Heart right ventricle (tissue), 16 donors: ENCODE data around the gene GNLY. TPM values are rescaled to one million over a fixed set of nuclear protein-coding genes. Genes with fewer than 3 reads are reported as not detected.

Experiments used
- ATAC-seq, 8 donors: fragments of 200-7000 bp; cut with Tn5 transposase; one replicate each; pipeline ENCODE4 v1.9.1; 2020; ENCODE audit warnings: mild to moderate bottlenecking in 8 of 8, moderate library complexity in 8 of 8, moderate number of reproducible peaks in 1 of 8
- DNase-seq, 2 donors: peaks; one replicate each; pipeline ENCODE4 v3.0.0-alpha.2; 2020
- H3K27ac ChIP-seq, 10 donors: fragments of 200-600 bp; sonication (generic) in 2 of 10; one replicate each; pipeline versions ENCODE4 v1.5.0 to v1.8.0; 2020 to 2022; ENCODE audit warnings: mild to moderate bottlenecking in 3 of 10
- H3K27me3 ChIP-seq, 7 donors: fragments of 200-600 bp; one replicate each; pipeline ENCODE4 v1.8.0; 2021 to 2022; ENCODE audit warnings: mild to moderate bottlenecking in 2 of 7
- H3K36me3 ChIP-seq, 9 donors: fragments of 200-600 bp; sonication (generic) in 1 of 9; one replicate each; pipeline versions ENCODE4 v1.5.0 to v1.8.0; 2020 to 2022; ENCODE audit warnings: mild to moderate bottlenecking in 2 of 9
- H3K4me1 ChIP-seq, 9 donors: fragments of 200-600 bp; sonication (generic) in 1 of 9; one replicate each; pipeline versions ENCODE4 v1.5.0 to v1.8.0; 2020 to 2022; ENCODE audit warnings: mild to moderate bottlenecking in 4 of 9
- H3K4me3 ChIP-seq, 10 donors: fragments of 200-600 bp; sonication (generic) in 2 of 10; one replicate each; pipeline versions ENCODE4 v1.5.0 to v1.8.0; 2020 to 2022; ENCODE audit warnings: mild to moderate bottlenecking in 7 of 10, moderate library complexity in 2 of 10
- H3K9me3 ChIP-seq, 11 donors: fragments of 200-600 bp in 10 of 11; sonication (generic) in 2 of 11; one replicate each; pipeline versions ENCODE4 v1.5.0 to v1.8.0; 2013 to 2022; ENCODE audit warnings: mild to moderate bottlenecking in 2 of 11, control low read depth in 1 of 11, moderate library complexity in 1 of 11
- WGBS, 2 donors: extraction: QIAGEN DNeasy Blood & Tissue Kit; methylation state at CpG; one replicate each; pipeline ENCODE4 v1.1.7; 2013; ENCODE audit warnings: inconsistent platforms in 1 of 2; 5-methylcytosine and 5-hydroxymethylcytosine counted together
- intact Hi-C, 10 donors: fragments of 100-400 bp; cut with DNase I; formaldehyde crosslinking; loops; one replicate each; pipeline versions ENCODE4 v1.11.1 to v1.14.2; 2022
- polyA plus RNA-seq, 2 donors: library from polyadenylated mRNA; stranded (reverse); fragments of 200-250 nt; gene quantifications; one replicate each; pipeline ENCODE4 v1.2.3, GENCODE V29; 2013
- total RNA-seq, 10 donors: library from RNA; stranded (reverse); fragmentation: NEBNext Ultra II Directional in 3 of 10; extraction: Animal tissue kit (Norgen Biotek cat#: 25700) in 3 of 10; gene quantifications; one replicate each; pipeline versions ENCODE4 v1.2.1 to v1.2.4, GENCODE V29; 2021 to 2023
- TF ChIP-seq, protein P1 (sequence below), 9 donors: fragments of 200-600 bp; sonication (generic) in 2 of 9; IDR thresholded peaks; one replicate each; pipeline versions ENCODE4 v1.5.0 to v1.8.0; 2021 to 2022; ENCODE audit warnings: antibody characterized with exemption in 9 of 9, mild to moderate bottlenecking in 5 of 9, moderate library complexity in 1 of 9
- donor health status: Arrhythmogenic right ventricular cardiomyopathy.
- donor health status: ischemic (EF 13 %, LVEDD 7.1; RV severe dilation, severe dysfunction).
- donor health status: healthy with polysubstance abuse.
- donor health status: DM: no; HTN: yes; CAD: no.
- donor health status: DM: no; HTN: no; CAD: no.
- donor health status: ischemic (EF 25% LVEDD 6.9; RV normal size, moderate dysfunction).
- donor health status: ischemic (EF 25% LVEDD 5.7; RV mildly dilated, moderate dysfunction).
- donor health status: healthy.
- donor health status: DM: yes; HTN: yes; CAD: no.
- donor health status: Ischemic cardiomyopathy.
- donor health status: ischemic (EF 35%, LVEDD 5.7; RV mildly dilated, moderate dysfunction).
- donor health status: nonischemic (EF 11% LVEDD 7.7; RV severe dilation, severe dysfunction).
- donor health status: DM: yes; HTN: yes; CAD: no.
- donor health status: PGD.
- donor health status: ischemic (EF 29% LVEDD 5.4; RV normal size, mild dysfunction).
- donor health status: nonischemic (EF 23%, LVEDD 6.1; RV moderate dilation, normal function).

GNLY gene
- total and polyA plus RNA-seq, 12 donors = 0.17 to 43.2 (median 1.2) TPM

DNA sequence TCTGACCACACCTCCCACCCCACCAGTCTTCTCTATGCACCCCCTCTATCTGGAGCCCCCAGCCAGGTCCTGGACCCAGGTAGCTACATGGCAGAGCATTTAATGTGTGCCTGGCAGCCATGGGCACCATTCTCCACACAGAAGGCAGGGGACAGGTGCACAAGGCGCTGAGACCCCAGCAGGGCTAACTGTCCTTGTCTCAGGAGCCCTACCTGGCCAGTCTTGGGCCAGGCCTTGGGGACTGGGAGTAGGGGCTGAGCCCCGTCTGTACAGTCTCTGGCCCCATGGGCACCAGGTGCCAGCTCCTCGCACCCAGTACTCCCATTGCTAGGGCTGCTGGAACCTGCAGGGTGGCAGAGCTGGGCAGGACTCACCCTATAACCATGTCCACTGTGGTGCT is 2.9 kb downstream of the GNLY start:
- Histone ChIP-seq H3K27ac (no peak overlapping the region), H3K4me1 (peaks cover 0 to 21% (median 0%) of the 10 kb centered on the region in 9 donors), H3K9me3 (no peaks in the 10 kb centered on the region), H3K4me3 (peak overlapping the region in 1 of 10 donors; percentile 28), H3K36me3 (no peaks in the 10 kb centered on the region), H3K27me3 (no peaks in the 10 kb centered on the region)
- TF ChIP-seq, protein P1, sequence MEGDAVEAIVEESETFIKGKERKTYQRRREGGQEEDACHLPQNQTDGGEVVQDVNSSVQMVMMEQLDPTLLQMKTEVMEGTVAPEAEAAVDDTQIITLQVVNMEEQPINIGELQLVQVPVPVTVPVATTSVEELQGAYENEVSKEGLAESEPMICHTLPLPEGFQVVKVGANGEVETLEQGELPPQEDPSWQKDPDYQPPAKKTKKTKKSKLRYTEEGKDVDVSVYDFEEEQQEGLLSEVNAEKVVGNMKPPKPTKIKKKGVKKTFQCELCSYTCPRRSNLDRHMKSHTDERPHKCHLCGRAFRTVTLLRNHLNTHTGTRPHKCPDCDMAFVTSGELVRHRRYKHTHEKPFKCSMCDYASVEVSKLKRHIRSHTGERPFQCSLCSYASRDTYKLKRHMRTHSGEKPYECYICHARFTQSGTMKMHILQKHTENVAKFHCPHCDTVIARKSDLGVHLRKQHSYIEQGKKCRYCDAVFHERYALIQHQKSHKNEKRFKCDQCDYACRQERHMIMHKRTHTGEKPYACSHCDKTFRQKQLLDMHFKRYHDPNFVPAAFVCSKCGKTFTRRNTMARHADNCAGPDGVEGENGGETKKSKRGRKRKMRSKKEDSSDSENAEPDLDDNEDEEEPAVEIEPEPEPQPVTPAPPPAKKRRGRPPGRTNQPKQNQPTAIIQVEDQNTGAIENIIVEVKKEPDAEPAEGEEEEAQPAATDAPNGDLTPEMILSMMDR (IDR thresholded peaks at IDR 0.05) = no peak
- DNase-seq (no peak), ATAC-seq (peak in 1 of 8 donors; percentile 18)
- 90 to 94% methylated on average over 3 of the region's 3 CpGs for WGBS, 2 donors
- intact Hi-C loops = no loop called here

- TF ChIP-seq, protein P1 (IDR thresholded peaks at IDR 0.05) = no peak
- Histone ChIP-seq H3K9me3 (no peaks in the 10 kb centered on the region), H3K27ac (peak overlapping the region in 1 of 10 donors; percentile 76), H3K36me3 (no peaks in the 10 kb centered on the region), H3K4me3 (no peak overlapping the region), H3K4me1 (peaks cover 0 to 28% (median 0%) of the 10 kb centered on the region in 9 donors), H3K27me3 (no peaks in the 10 kb centered on the region)
- intact Hi-C loops = no loop called here
- 61 to 75% methylated on average over 2 of the region's 2 CpGs for WGBS, 2 donors
- DNase-seq (no peak), ATAC-seq (no peak)
Observed at GRCh38 chr2:85697716-85698115, 3.6 kb downstream of the GNLY start.

DNA sequence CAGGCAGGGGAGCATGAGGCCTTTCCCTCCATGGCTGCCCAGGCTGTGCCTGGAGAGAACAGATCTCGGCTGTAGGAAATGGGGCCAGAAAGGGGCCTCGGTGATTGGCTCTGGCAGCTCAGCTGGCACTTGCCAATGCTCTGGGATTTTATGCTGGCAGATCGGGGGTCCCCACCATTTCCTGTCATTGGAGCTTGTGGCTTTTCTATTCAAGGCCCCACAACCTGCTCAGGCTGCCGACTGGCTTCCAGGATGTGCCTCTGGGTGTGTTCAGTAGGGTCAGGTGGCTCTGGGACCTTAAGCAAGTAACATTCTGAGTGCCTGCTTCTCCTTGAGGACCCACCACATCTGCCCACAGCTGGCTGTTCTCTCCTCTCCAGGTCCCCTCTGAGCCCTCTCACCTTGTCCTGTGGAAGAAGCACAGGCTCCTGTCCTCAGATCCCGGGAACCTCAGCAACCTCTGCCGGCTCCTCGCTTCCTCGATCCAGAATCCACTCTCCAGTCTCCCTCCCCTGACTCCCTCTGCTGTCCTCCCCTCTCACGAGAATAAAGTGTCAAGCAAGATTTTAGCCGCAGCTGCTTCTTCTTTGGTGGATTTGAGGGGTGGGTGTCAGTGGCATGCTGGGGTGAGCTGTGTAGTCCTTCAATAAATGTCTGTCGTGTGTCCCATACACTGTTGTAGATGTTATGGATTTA is 4.2 kb downstream of the GNLY start:
- H3K4me3 ChIP-seq = peak overlapping the region in 1 of 10 donors; percentile 12
- peak overlapping the region in 1 of 10 donors; percentile 76 for H3K27ac ChIP-seq
- DNase-seq = no peak
- peak in 1 of 8 donors; percentile 38 for ATAC-seq
- 71 to 77% methylated on average over 11 of the region's 11 CpGs for WGBS, 2 donors
- TF ChIP-seq, protein P1 (IDR thresholded peaks at IDR 0.05) = no peak
- no peaks in the 10 kb centered on the region for H3K9me3 ChIP-seq
- H3K36me3 ChIP-seq = no peaks in the 10 kb centered on the region
- H3K27me3 ChIP-seq = no peaks in the 10 kb centered on the region
- H3K4me1 ChIP-seq = peaks cover 0 to 34% (median 0%) of the 10 kb centered on the region in 9 donors
- intact Hi-C loops = no loop called here

DNA sequence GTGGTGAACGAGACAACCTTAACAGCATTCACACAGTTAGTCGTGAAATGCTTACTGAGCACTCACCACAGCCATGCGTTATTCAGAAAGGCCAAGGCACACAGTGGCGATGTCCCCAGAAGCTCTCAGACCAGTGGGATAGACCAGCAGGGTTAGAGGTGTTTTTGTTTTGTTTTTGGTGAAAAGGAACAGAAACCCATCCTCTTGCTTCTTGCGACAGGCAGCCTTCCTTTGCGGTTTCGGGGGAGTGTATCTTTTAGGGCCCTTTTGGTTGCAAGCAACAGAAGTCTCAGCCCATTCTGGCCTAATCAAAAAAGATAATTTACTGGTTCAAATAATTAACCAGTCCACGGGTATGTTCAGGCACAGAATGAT is 4.7 kb downstream of the GNLY start:
- peak overlapping the region in 1 of 10 donors; percentile 76 for H3K27ac ChIP-seq
- intact Hi-C loops = no loop called here
- WGBS, 2 donors = 80 to 86% methylated on average over 8 of the region's 8 CpGs
- TF ChIP-seq, protein P1 (IDR thresholded peaks at IDR 0.05) = no peak
- peak overlapping the region in 1 of 10 donors; percentile 12 for H3K4me3 ChIP-seq
- peaks cover 0 to 37% (median 0%) of the 10 kb centered on the region in 9 donors for H3K4me1 ChIP-seq
- H3K36me3 ChIP-seq = no peaks in the 10 kb centered on the region
- H3K27me3 ChIP-seq = no peaks in the 10 kb centered on the region
- ATAC-seq (no peak), DNase-seq (no peak)
- no peaks in the 10 kb centered on the region for H3K9me3 ChIP-seq
